ENCODE results near the gene FBXL15.

The FBXL15 gene, protein sequence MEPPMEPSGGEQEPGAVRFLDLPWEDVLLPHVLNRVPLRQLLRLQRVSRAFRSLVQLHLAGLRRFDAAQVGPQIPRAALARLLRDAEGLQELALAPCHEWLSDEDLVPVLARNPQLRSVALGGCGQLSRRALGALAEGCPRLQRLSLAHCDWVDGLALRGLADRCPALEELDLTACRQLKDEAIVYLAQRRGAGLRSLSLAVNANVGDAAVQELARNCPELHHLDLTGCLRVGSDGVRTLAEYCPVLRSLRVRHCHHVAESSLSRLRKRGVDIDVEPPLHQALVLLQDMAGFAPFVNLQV

DNA sequence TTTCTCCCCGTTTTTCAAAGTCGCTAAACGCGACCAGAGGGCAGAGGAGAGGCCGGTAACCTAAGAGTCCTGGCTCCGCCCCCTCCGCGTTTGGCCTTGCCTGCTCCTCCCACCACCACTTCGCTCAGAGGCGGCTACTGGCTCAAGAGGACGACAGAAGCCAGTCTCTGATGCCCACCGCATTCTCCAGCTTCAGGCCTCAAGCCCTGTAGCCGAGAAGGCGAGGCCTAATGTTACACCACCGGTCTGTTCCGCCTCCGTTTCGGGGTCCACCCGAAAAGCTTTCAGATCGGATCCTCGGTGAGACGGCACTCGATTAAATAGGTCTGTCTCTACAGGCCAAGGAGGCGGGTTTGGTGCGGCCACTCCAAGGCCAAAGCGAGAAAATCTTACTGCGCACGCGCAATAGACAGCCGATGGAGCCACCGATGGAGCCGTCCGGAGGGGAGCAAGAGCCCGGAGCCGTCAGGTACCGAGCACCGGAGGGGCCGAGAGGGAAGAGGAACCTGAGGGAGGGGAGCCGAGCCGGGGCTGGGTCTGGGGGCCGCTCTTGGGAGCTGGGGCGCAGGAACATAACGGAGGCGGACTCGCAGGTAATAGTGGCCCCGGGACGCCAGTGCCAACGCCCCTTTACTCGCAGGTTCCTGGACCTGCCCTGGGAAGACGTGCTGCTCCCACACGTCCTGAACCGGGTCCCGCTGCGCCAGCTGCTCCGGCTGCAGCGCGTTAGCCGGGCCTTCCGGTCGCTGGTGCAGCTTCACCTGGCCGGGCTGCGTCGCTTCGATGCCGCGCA lies at the start of gene FBXL15:
TSS of gene FBXL15 (plus strand) at position 123 of the 793 bp plus-strand sequence. CDS start at position 417, 294 bp downstream.
- DNase-seq (ENCODE audit: low read depth, low spot score), result peak; percentile 91

DNA sequence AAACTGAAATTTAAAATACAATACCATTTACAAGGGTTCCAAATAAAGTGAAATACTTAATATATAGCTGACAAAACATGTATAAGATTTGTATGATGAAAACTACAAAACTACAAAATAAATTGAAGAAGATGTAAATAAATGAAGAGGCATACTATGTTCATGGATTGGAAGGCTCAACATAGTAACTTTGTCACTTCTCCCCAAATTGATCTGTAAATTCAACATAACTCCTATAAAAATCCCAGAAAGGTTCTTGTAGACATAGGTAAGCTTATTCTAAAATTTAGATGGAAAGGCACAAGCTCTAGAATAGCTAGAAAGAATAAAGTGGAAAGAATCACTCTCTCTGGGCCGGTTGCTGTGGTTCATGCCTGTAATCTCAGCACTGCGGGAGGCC lies 49.3 kb upstream of the FBXL15 start:
- DNase-seq (ENCODE audit: low read depth, low spot score), result no peak

DNA sequence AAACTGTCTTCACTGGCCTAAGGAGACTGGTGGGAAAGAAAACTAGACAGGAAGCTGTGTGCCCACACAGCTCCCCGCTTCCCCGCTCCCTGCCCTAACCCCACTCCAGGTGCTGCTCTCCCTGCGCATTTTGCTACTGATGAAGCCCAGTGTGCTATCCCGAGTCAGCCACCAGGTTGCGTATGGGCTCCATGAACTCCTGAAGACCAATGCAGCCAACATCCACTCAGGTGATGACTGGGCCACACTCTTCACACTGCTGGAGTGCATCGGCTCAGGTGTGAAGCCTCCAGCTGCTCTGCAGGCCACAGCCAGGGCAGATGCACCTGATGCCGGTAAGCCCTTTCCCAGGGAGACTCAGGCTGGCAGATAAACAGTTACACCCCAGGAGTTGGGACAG lies 45.4 kb upstream of the FBXL15 start:
- DNase-seq (ENCODE audit: low read depth, low spot score), result no peak

DNA sequence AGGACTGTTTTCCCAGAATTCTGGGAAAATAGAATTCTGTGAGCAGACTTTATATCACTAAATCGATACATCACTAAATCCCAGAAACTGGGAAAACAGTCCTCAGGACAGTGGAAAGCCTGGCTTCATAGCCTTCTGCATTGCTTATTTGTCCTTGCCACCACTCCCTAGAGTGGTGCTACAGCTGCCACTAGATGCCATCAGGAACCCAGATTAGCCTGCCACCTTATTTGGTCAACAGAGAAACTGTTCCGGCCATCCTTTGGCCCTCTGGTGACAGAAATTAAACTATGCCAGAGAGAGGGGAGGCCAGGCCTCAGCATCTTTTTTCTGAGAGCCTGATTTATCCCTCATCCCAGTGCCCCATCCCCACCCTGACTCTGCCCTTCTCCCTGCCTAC lies 44.8 kb upstream of the FBXL15 start:
- DNase-seq (ENCODE audit: low read depth, low spot score), result no peak

DNA sequence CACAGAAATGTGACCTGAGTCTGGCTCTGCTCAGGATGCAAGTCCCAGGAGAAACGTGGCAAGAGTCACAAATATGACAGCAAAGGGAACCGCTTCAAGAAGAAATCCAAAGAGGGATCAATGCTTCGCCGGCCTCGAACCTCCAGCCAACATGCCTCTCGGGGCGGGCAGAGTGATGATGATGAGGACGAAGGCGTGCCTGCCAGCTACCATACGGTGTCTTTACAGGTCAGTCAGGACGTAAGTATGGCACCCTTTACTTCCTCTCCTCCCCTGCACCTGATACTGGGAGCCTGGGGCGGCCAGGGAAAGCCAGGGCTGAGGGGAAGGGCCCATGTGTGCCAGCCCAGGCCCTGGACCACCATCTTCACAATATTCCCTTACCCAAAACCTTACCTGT lies 43.7 kb upstream of the FBXL15 start:
- DNase-seq (ENCODE audit: low read depth, low spot score), result no peak

DNA sequence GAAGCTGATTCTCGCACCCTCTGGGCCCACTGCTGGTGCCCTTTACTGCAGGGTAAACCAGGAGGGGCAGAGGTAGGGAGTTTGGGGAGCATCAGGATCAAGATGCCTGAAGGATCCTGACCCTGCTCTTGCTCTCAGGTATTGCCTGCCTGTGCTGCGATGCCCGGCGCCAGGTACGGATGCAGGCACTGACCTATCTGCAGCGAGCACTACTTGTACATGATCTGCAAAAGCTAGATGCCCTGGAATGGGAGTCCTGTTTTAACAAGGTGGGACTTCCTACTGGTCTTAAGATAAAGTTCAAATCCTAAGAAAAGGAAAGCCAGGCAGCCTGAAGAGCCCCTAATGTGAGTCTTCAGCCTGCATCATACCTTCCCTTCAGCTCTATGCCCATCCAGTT lies 41.3 kb upstream of the FBXL15 start:
- no peak for DNase-seq (ENCODE audit: low read depth, low spot score)

DNA sequence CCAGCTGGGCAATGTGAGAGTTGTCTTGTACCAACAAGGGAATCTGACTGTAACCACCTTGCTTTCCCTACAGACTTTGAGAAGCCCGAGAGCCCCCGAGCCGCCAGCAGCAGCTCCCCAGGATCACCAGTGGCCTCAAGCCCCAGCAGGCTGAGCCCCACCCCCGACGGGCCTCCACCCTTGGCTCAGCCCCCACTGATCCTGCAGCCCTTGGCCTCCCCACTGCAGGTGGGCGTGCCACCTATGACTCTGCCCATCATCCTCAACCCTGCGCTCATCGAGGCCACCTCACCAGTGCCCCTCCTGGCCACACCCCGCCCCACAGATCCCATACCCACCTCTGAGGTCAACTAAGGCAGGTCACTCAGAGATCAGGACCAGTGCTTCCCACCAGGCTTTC lies 38.7 kb upstream of the FBXL15 start:
- no peak for DNase-seq (ENCODE audit: low read depth, low spot score)

DNA sequence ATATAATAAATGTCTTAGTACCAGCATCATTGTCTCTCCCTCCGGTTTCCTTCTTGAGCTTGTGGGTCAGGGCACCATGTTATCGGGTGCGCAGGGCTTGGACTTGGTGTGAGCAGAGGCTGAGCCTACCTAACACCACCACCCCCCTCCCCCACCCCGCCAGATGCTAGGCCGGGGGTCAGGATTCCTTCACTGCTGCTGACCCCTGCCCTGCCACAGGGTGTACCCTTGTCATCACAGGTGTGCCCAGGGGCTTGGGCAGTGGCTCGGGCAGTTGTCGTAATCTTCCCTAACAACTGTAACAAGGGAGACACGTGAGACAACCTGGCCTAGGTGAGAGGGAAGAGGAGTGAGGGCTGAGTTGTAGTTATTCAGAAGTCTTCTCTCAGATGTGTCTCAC lies 37.8 kb upstream of the FBXL15 start:
- DNase-seq (ENCODE audit: low read depth, low spot score), result no peak

DNA sequence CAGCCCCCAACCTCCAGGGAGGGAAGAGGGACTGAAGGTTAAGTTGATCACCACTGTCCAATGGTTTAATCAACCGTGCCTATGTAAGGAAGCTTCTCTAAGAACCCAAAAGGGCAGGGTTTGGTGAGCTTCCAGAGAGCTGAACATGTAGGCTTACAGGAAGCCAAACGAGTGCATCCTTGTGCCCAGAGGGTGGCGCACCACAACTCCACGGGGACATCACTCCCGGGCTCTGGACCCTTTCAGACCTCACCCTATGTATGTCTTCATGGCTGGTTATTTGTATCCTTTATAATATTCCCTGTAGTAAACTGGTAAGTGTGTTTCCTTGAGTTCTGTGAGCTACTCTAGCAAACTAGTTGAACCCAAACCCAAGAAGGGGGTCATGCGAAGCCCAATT lies 36.6 kb upstream of the FBXL15 start:
- no peak for DNase-seq (ENCODE audit: low read depth, low spot score)

DNA sequence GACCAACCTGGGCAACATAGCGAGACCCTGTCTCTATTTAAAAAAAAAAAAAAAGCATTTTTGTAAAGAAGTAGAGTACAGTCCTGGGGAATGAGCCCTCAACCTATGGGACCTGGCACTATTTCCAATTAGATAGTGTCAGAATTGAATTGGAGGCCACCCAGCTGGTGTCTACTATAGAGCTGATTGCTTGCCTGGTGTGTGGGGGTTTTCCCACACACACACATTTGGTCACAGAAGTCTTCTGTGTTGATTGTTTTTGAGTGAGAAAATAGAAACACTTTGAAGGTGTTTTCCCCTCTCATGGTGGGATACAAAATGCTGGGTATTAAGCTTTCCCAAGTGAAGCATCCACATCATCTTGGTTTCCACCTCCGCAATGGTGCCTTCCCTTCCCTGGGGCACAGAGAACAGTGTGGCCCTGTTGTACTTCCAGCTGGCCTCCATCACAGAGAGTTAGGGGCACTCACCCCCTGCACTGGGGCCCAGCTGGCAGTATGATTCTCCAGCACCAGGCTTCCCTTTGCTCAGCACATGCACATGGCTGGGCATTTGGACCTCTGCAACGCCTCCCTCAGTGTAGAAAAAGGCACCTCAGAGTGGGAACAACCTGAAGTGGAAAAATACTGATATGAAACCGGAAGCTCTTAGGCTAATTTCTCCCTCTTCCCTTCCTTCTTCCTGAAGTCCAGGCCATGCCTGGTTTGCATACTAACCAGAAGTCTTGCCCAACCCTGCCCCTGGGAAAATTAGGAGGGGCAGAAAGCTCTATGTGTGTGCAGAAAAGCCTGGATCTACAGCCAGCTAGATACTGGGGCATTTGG lies 35.8 kb upstream of the FBXL15 start:
- DNase-seq (ENCODE audit: low read depth, low spot score), result no peak

DNA sequence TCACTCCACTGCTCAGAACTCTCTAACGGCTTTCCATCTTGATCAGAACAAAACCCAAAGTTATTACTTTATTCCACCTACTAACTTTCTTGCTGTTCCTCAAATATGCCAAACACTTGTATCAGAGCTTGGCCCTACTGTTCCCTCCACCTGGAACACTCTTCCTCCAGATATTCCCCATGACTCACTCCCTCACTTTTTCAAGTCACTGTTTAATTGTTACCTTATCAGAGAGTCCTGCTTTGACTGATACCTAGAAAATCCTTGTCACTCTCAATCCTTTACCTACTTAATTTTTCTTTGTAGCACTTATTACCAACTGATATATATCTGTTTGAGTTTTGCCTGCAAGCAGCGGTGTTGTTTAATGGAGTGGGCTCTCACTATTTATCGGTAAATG lies 30.7 kb upstream of the FBXL15 start:
- no peak for DNase-seq (ENCODE audit: low read depth, low spot score)

DNA sequence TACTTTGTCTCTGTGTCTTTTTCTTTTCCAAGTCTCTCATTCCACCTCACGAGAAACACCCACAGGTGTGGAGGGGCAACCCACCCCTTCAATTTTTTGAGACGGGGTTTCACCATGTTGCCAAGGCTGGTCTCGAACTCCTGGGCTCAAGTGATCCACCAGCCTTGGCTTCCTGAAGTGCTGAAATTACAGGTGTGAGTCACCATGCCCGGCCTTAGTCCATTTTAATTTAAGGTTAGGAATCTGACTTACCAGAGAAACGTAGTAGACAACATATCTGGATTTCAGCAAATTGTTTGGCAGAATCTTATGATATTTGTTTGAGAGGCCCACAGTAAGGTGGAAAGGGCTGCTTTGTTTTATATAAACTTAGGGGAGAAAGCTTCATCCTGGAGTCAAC lies 28.3 kb upstream of the FBXL15 start:
- DNase-seq (ENCODE audit: low read depth, low spot score), result no peak

DNA sequence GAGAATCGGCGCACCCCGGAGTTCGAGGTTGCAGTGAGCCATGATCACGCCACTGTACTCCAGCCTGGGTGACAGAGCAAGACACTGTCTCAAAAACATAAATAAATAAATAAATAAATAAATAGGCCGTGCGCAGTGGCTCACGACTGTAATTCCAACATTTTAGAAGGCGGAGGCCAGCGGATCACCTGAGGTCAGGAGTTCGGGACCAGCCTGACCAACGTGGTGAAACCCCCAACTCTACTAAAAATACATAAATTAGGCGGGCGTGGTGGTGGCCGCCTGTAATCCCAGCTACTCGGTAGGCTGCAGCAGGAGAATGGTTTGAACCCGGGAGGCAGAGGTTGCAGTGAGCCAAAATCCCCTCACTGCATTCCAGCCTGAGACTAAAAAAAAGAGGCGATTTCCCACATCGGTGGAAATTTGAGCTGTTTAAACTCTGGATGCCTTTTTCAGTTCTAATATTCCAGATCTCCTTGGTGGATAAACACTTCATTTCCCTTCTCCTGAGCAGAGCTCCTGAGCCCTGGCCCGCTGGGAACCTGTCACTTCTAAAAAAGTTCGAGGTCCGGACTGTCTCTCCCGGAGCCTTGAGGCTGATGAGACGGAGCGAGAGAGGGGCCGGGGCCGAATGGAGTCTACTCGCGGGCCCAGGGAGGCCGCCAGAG lies 27.1 kb upstream of the FBXL15 start:
- no peak for DNase-seq (ENCODE audit: low read depth, low spot score)

DNA sequence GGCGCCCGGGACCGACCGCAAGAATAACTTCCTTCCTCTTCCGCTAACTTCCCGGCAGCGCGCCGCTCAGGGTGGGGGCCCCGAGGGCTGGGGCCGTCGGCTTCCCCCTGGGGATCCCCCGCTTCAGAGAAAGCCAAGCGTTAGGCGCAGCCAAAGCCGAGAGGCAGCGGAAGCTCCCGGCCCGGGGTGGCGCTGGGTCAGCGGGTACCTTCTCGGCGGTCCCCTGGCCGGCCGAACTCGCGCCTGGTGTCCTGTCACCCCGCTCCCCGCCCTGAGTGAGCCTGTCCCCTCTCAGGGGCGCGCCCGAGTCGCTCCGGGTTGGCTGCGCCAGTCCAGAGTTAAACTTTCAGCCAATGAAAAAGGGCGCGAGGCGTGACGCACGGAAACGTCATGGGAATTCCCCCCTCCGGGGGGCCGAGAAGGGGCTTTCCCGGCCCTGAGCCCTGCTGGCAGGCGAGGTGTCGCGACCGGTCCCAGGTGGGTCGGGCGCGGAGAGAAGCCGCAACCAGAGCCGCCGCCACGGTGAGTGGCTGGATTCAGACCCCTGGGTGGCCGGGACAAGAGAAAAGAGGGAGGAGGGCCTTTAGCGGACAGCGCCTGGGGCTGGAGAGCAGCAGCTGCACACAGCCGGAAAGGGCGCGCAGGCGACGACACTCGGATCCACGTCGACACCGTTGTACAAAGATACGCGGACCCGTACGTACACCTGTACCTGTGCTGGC lies 26.4 kb upstream of the FBXL15 start:
- DNase-seq (ENCODE audit: low read depth, low spot score), result peak; percentile 70

DNA sequence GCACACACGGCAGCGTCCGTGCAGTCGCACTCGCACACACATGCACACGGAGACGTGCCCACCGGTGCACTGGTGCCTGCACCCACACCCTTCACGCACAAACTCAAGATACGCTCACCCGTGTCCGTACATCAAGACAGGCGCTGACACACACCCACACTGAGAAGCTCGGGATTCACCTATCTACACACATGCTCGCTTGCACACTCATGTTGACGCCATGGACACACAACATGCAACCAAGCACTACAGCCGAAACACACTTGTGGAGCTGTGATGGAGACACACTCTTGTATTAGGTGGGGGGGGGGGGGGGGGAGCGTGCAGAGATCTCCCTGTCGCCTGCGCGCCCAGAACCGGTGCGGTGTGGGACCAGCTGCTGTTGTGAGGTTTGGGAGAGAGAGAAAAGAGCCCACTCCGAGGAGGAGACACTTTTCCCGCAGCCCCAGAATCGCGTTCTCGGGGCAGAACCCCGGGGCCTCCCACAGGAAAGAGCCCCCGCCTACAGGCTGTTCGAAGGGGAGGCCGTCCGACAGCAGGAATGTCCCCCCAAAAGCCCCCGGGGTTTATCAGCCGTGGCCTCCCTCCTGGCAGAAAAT lies 25.7 kb upstream of the FBXL15 start:
- DNase-seq (ENCODE audit: low read depth, low spot score), result no peak

DNA sequence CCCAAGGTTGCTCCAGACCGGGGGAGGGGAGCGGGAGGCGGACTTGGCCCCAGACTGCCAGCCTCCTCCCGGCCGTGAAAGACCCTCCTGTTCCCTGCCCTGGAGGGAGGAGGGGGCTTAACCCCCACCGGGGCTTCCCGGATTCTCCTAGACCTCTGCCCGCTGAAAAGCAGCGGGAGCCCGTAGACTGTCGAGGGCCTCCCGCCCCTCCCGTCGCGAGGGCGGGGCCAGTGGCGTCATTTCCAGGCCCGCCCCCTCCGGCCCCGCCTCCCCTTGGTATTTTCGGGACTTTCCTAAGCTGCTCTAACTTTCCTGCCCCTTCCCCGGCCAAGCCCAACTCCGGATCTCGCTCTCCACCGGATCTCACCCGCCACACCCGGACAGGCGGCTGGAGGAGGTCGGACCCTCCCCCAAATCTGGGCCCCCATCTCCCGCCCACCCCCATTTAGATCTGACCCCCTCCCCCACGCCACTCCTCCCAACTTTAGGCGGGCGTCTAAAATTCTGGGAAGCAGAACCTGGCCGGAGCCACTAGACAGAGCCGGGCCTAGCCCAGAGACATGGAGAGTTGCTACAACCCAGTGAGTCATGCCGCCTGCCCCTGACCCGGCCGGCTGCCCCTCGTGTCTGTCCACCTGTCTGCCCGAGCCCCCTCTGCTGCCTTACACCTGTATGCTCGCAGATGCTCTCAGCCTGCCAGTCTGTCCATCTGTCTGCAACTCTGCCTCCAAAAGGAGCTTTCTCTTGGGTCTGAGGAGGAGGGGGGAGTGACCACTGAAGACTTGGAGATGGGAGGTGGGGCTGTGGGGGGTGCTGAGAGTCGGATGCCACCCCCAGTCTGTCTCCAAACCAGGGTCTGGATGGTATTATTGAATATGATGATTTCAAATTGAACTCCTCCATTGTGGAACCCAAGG lies 25.0 kb upstream of the FBXL15 start, which contains the start of gene NFKB2:
TSS of gene NFKB2 (plus strand) at position 306 of the 917 bp plus-strand sequence. CDS start at position 561, 255 bp downstream.
- DNase-seq (ENCODE audit: low read depth, low spot score), result peak; percentile 68

DNA sequence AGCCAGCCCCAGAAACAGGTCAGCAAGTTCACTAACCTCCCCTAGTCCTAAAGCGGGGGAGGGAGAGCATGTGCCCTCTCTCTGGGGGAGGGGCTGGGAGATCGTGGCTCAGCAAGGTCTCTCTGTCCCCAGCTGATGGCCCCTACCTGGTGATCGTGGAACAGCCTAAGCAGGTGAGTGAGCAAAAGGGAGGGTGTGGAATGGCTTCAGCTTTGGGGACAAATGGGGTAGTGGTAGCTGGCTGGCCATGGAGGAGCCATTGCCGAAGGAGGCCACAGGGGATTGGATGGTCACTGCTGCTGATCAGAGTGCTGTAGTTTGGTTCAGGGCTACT lies 24.4 kb upstream of the FBXL15 start:
- DNase-seq (ENCODE audit: low read depth, low spot score), result no peak

DNA sequence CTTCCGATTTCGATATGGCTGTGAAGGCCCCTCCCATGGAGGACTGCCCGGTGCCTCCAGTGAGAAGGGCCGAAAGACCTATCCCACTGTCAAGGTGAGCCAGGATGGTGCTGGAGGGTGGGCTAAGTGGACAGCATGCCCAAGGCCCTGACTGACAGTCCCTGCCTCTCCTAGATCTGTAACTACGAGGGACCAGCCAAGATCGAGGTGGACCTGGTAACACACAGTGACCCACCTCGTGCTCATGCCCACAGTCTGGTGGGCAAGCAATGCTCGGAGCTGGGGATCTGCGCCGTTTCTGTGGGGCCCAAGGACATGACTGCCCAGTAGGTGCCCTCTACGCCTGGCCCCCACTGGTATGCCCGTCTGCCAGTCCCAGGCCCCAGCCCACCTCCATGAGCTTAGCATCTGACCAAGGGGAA lies 23.9 kb upstream of the FBXL15 start:
- DNase-seq (ENCODE audit: low read depth, low spot score), result no peak

All from smooth muscle cell of the brain vasculature (primary cell).